ENCODE measurements around the gene KRT33A. TPM values are rescaled to one million over a fixed set of nuclear protein-coding genes. Genes with fewer than 3 reads are reported as not detected.

The KRT33A gene
- total and polyA plus RNA-seq, 3 donors from 2014 or later, result 0.50 to 3.1 (median 2.3) TPM

GRCh38 chr17:41335747-41336146 lies 14.9 kb downstream of the KRT33A start:
- H3K27ac ChIP-seq, result no peak overlapping the region
- no peaks in the 10 kb centered on the region for H3K36me3 ChIP-seq (ENCODE audit: low read depth, missing control alignments)
- 87% methylated on average over 1 of the region's 1 CpG for WGBS, 2 donors
- no peaks in the 10 kb centered on the region for H3K27me3 ChIP-seq
- H3K9me3 ChIP-seq, result no peaks in the 10 kb centered on the region
- intact Hi-C loops (cut with DNase I; ENCODE audit: low total_unique reads), result no loop called here
- H3K4me1 ChIP-seq, result no peaks in the 10 kb centered on the region
- H3K4me3 ChIP-seq, result no peak overlapping the region
- no peak for DNase-seq
- TF ChIP-seq, protein P1, sequence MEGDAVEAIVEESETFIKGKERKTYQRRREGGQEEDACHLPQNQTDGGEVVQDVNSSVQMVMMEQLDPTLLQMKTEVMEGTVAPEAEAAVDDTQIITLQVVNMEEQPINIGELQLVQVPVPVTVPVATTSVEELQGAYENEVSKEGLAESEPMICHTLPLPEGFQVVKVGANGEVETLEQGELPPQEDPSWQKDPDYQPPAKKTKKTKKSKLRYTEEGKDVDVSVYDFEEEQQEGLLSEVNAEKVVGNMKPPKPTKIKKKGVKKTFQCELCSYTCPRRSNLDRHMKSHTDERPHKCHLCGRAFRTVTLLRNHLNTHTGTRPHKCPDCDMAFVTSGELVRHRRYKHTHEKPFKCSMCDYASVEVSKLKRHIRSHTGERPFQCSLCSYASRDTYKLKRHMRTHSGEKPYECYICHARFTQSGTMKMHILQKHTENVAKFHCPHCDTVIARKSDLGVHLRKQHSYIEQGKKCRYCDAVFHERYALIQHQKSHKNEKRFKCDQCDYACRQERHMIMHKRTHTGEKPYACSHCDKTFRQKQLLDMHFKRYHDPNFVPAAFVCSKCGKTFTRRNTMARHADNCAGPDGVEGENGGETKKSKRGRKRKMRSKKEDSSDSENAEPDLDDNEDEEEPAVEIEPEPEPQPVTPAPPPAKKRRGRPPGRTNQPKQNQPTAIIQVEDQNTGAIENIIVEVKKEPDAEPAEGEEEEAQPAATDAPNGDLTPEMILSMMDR (IDR thresholded peaks at IDR 0.05), result no peak
- TF ChIP-seq POLR2A (IDR thresholded peaks at IDR 0.05), result no peak

- Histone ChIP-seq H3K36me3 (ENCODE audit: low read depth, missing control alignments) (no peaks in the 10 kb centered on the region), H3K27ac (no peak overlapping the region), H3K4me3 (no peak overlapping the region), H3K4me1 (no peaks in the 10 kb centered on the region), H3K9me3 (no peaks in the 10 kb centered on the region), H3K27me3 (no peaks in the 10 kb centered on the region)
- TF ChIP-seq POLR2A (IDR thresholded peaks at IDR 0.05), result no peak
- TF ChIP-seq, protein P1 (IDR thresholded peaks at IDR 0.05), result no peak
- DNase-seq, result no peak
- intact Hi-C loops (cut with DNase I; ENCODE audit: low total_unique reads), result no loop called here
- 84 to 87% methylated on average over 3 to 6 of the region's 6 CpGs for WGBS, 2 donors
Measured at GRCh38 chr17:41334385-41335305, 16.0 kb downstream of the KRT33A start.

- TF ChIP-seq, protein P1 (IDR thresholded peaks at IDR 0.05), result no peak
- no peak for TF ChIP-seq POLR2A (IDR thresholded peaks at IDR 0.05)
- no peaks in the 10 kb centered on the region for H3K9me3 ChIP-seq
- no peak for DNase-seq
- H3K4me1 ChIP-seq, result no peaks in the 10 kb centered on the region
- H3K27me3 ChIP-seq, result no peaks in the 10 kb centered on the region
- H3K27ac ChIP-seq, result no peak overlapping the region
- intact Hi-C loops (cut with DNase I; ENCODE audit: low total_unique reads), result no loop called here
- no peaks in the 10 kb centered on the region for H3K36me3 ChIP-seq (ENCODE audit: low read depth, missing control alignments)
- no peak overlapping the region for H3K4me3 ChIP-seq
- WGBS, 2 donors, result 96 to 100% methylated on average over 2 to 3 of the region's 3 CpGs
Measured at GRCh38 chr17:41333836-41334235, 16.8 kb downstream of the KRT33A start.

DNA sequence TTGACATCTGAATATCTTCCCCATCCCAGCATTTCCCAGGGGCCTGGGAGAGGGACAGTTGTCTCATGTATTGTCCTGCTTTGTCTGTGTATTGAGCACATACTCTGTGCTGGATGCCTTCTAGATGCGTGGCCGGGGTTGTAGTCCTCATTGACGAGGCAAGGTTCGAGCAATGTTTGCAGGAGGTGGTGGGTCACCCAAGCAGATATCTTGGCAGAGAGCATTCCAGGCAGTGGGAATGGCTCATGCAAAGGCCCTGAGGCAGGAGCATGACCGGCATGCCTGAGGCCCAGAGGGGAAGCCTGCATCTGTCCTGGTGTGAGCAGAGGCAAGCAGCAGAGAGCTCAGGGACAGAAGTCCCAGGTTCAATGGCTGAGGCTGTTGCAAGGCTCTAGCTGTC lies 17.5 kb downstream of the KRT33A start:
- DNase-seq, result no peak
- Histone ChIP-seq H3K36me3 (ENCODE audit: low read depth, missing control alignments) (no peaks in the 10 kb centered on the region), H3K27me3 (no peaks in the 10 kb centered on the region), H3K27ac (no peak overlapping the region), H3K4me3 (no peak overlapping the region), H3K4me1 (no peaks in the 10 kb centered on the region), H3K9me3 (no peaks in the 10 kb centered on the region)
- WGBS, 2 donors, result 92 to 100% methylated on average over 5 of the region's 5 CpGs
- intact Hi-C loops (cut with DNase I; ENCODE audit: low total_unique reads), result no loop called here
- no peak for TF ChIP-seq POLR2A (IDR thresholded peaks at IDR 0.05)
- TF ChIP-seq, protein P1 (IDR thresholded peaks at IDR 0.05), result no peak
